ENCODE measurements around the gene KLF15. TPM values are rescaled to one million over a fixed set of nuclear protein-coding genes. Genes with fewer than 3 reads are reported as not detected.

KLF15 gene
- total RNA-seq, 4 donors from 2014 or later = 138 to 234 (median 176) TPM

GRCh38 chr3:126316501-126316939 lies 40.7 kb downstream of the KLF15 start:
- Histone ChIP-seq H3K9me3 (peaks cover 0 to 13% (median 0%) of the 10 kb centered on the region in 4 donors), H3K27ac (no peak overlapping the region), H3K36me3 (no peaks in the 10 kb centered on the region), H3K4me3 (no peak overlapping the region), H3K4me1 (no peaks in the 10 kb centered on the region), H3K27me3 (no peaks in the 10 kb centered on the region)
- DNase-seq (ENCODE audit: low spot score in 2 of 2) = no peak
- no peak for TF ChIP-seq POLR2A (IDR thresholded peaks at IDR 0.05)
- no peak for TF ChIP-seq EP300 (IDR thresholded peaks at IDR 0.05)
- TF ChIP-seq CTCF (IDR thresholded peaks at IDR 0.05) = no peak
- 85 to 89% methylated on average over 7 to 8 of the region's 8 CpGs for WGBS, 2 donors

GRCh38 chr3:126316031-126316461 lies 41.2 kb downstream of the KLF15 start:
- Histone ChIP-seq H3K4me3 (no peak overlapping the region), H3K27ac (no peak overlapping the region), H3K27me3 (no peaks in the 10 kb centered on the region), H3K4me1 (no peaks in the 10 kb centered on the region), H3K36me3 (no peaks in the 10 kb centered on the region), H3K9me3 (peaks cover 0 to 13% (median 0%) of the 10 kb centered on the region in 4 donors)
- 61 to 70% methylated on average over 12 of the region's 12 CpGs for WGBS, 2 donors
- TF ChIP-seq CTCF (IDR thresholded peaks at IDR 0.05) (no peak), EP300 (IDR thresholded peaks at IDR 0.05) (no peak), POLR2A (IDR thresholded peaks at IDR 0.05) (no peak)
- DNase-seq (ENCODE audit: low spot score in 2 of 2) = no peak

GRCh38 chr3:126314790-126315658 lies 42.2 kb downstream of the KLF15 start:
- WGBS, 2 donors = 74 to 75% methylated on average over 11 of the region's 11 CpGs
- Histone ChIP-seq H3K4me1 (no peaks in the 10 kb centered on the region), H3K27me3 (no peaks in the 10 kb centered on the region), H3K27ac (no peak overlapping the region), H3K9me3 (peaks cover 0 to 22% (median 0%) of the 10 kb centered on the region in 4 donors), H3K4me3 (no peak overlapping the region), H3K36me3 (peaks cover 0 to 9% (median 0%) of the 10 kb centered on the region in 3 donors)
- TF ChIP-seq EP300 (IDR thresholded peaks at IDR 0.05) (no peak), POLR2A (IDR thresholded peaks at IDR 0.05) (no peak), CTCF (IDR thresholded peaks at IDR 0.05) (no peak)
- no peak for DNase-seq (ENCODE audit: low spot score in 2 of 2)

GRCh38 chr3:126314305-126314789 lies 42.9 kb downstream of the KLF15 start:
- Histone ChIP-seq H3K4me1 (no peaks in the 10 kb centered on the region), H3K27me3 (no peaks in the 10 kb centered on the region), H3K36me3 (peaks cover 0 to 15% (median 0%) of the 10 kb centered on the region in 3 donors), H3K27ac (no peak overlapping the region), H3K4me3 (no peak overlapping the region), H3K9me3 (peaks cover 0 to 26% (median 0%) of the 10 kb centered on the region in 4 donors)
- DNase-seq (ENCODE audit: low spot score in 2 of 2) = no peak
- TF ChIP-seq CTCF (IDR thresholded peaks at IDR 0.05) = no peak
- TF ChIP-seq EP300 (IDR thresholded peaks at IDR 0.05) = no peak
- TF ChIP-seq POLR2A (IDR thresholded peaks at IDR 0.05) = no peak
- 62 to 65% methylated on average over 4 of the region's 4 CpGs for WGBS, 2 donors
